ENCODE results near the gene SELENON. TPM values are rescaled to one million over a fixed set of nuclear protein-coding genes. Genes with fewer than 3 reads are reported as not detected.

Gene SELENON
- total RNA-seq, 1 donor from 2014 or later: 53.8 TPM

DNA sequence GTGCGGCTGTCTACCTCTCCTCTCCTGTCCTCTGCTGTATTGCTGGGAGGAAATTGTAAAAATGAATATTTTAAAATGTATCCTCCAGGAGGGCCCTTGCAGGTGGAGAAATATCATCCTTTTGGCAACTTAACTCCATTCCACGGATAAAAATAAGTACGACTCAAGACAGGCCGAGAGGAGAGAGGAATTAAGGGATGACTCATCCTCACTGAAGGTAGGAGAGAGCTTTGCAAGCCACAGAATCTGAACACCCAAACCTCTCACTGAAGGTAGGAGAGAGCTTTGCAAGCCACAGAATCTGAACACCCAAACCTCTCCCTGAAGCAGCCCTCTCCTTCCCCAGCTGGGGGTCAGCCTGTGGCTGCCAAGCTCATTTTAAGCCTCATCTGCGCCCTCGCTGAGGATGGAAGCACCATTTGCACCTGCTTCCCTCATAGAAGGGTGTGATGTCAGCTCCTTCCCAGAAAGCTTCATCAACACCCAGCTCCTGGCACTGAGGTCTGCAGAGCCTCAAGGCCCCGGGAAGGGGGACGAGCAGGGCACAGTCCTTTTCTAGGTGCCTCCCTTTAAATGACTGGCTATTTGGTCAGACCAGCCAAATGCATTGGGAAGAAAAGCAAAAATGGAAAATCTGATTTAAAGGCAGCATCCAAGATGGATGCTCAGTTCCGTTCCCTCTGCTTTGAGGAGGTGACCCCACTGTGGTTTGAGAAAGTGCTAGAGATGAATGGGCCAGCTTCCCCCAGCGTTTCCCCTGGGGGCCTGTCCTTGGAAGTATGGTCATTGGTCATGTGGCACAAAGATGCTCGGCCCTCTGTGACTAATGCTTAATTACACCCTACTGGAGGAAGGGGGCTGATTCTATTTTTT is 12.9 kb upstream of the SELENON start:
- ATAC-seq (no peak), DNase-seq (ENCODE audit: low spot score) (no peak)
- intact Hi-C loops (cut with DNase I): no loop called here

- DNase-seq (ENCODE audit: low spot score) (no peak), ATAC-seq (no peak)
- intact Hi-C loops (cut with DNase I): no loop called here
Observed at GRCh38 chr1:25787760-25788166, 12.2 kb upstream of the SELENON start.

DNA sequence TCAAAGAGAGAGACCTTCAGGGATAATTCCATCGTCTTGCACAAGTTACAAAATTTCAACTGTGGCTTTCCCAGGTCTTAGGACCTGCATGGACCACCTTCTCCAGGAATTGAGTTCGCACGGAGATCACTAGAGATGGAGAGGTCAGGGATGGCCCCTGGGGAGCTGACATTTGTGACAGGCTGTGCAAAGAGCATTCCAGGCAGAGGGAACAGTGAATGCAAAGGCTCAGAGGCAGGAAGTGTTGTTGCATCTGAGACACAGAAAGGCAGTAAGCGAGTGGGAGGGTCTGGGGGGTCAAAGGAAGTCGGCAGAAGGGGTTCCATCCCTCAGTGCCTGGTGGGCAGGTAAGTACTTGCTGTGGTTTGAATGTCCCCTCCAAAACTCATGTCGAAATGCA is 9.5 kb upstream of the SELENON start:
- no peak for ATAC-seq
- intact Hi-C loops (cut with DNase I): no loop called here

GRCh38 chr1:25792115-25792514 is 7.9 kb upstream of the SELENON start:
- intact Hi-C loops (cut with DNase I): no loop called here
- no peak for DNase-seq (ENCODE audit: low spot score)
- ATAC-seq: no peak

More for the DNA sequence above, 9.5 kb upstream of the SELENON start:
- DNase-seq (ENCODE audit: low spot score): no peak

GRCh38 chr1:25793585-25794170 is 6.3 kb upstream of the SELENON start:
- intact Hi-C loops (cut with DNase I): no loop called here
- ATAC-seq (no peak), DNase-seq (ENCODE audit: low spot score) (no peak)

DNA sequence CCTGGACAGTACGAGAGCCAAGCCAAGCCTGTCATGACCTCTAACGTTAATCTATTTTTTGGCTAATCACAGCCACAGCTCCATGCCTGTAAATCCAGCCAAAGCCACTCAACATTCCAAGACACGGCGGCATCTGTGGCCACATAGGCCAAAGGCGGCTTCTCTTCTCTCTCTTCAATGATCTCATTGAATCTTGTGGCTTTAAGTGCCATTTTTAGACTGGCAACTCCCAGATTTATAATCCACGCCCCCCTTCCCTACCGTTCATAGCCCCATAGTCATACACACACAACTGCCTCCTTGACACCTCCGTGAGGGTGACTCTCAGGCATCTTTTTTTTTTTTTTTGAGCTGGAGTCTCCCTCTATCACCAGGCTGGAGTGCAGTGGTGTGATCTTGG is 5.7 kb upstream of the SELENON start:
- ATAC-seq: no peak
- intact Hi-C loops (cut with DNase I): no loop called here
- no peak for DNase-seq (ENCODE audit: low spot score)

DNA sequence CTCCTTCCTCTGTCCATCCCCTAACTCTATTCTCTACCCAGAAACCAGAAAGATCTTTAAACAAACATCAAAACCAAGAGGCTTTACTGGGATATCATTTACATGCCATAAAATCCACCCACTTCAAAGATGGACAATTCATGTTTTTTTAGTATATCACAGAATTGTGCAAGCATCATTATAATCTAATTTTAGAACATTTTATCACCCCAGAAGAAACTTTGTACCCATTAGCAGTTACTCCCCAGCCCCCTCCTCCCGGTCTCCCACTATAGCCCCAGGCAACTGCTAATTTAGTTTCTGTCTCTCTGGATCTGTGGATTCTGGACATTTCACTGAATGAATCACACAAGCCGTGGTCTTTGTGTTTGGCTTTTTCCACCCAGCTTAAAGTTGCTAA is 4.8 kb upstream of the SELENON start:
- DNase-seq (ENCODE audit: low spot score) (no peak), ATAC-seq (no peak)
- intact Hi-C loops (cut with DNase I): no loop called here

GRCh38 chr1:25795946-25796810 is 3.8 kb upstream of the SELENON start:
- DNase-seq (ENCODE audit: low spot score) (no peak), ATAC-seq (no peak)
- intact Hi-C loops (cut with DNase I): no loop called here

GRCh38 chr1:25796811-25797458 is 3.1 kb upstream of the SELENON start:
- ATAC-seq: peak; percentile 61
- DNase-seq (ENCODE audit: low spot score): peak; percentile 92
- intact Hi-C loops (cut with DNase I): no loop called here

DNA sequence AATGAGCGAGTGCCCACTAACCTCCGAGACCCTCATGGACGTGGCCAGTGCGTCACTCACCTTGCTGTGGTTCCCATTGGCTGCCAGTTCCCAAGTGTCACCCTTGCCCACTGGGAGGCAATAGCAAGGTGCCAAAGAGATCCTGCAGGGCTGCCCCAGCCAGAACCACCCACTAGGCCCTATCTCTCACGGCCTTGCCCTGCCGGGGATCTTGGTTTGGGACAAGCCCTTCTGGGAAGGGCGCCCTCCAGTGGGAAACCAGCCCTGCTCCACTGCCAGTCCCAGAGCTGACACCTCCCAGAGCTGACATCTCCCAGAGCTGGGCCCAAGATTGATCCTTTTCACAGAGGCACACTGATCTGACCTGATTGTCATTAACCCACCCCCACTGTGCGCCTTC is 2.1 kb upstream of the SELENON start:
- intact Hi-C loops (cut with DNase I): no loop called here
- ATAC-seq: no peak
- no peak for DNase-seq (ENCODE audit: low spot score)

- ATAC-seq: no peak
- DNase-seq (ENCODE audit: low spot score): no peak
- intact Hi-C loops (cut with DNase I): no loop called here
Observed at GRCh38 chr1:25798666-25799351, 1.2 kb upstream of the SELENON start.

DNA sequence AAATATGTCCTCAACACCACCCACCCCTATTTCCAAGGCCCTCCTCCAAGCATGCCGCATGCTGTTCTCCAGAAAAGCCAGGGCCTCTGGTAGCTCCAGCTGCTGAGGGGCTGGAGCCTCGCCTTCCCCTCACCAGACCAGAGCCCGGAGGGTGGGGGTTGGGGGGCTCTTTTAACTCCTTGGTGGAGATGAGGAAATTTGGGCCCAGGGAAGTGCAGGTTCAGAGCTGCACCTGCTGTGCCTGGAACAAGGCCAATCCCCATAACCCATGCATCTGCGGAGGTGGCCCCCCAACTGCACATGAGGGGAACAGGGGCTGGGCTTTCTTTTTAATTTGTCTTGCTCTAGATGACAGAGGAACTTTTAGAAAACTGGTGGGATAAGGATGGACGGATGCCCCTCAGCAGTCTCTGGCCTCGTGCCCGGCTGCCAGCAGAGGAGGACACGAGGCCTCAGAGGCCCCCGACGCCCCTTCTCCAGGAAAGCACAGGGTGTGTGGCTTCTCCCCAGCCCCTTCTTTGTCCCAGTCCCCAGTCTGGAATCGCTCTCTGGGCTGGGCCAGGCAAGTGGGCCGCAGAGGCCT is 550 bp upstream of the SELENON start:
- peak; percentile 7 for ATAC-seq
- no peak for DNase-seq (ENCODE audit: low spot score)
- intact Hi-C loops (cut with DNase I): no loop called here

DNA sequence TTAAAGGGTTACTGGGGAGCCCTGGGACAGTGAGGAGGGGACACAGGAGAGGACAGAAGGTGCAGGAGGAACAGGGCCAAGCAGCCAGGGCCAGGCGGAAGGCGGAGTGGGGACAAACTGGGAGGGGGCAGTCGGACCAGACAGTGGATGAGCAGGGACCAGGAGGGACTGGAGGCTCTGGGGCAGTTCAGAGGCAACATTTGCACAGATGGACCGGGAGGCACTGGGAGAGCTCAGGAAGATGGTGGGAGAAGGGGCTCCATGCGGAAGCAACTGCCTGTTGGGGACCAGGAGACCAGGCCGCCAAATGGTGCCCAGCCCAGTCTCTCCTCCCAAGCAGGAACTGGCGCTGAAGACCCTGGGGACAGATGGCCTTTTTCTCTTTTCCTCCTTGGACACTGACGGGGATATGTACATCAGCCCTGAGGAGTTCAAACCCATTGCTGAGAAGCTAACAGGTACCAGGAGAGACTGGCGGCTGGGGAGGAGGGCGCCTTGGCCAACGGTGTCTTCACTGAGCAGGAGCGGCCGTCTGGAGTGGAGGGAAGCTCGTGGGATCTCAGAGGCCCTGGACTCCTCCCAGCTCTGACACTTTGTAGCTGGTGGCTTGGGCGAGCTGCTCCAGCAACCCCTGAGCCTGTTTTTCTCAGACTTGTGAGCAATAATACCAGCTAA is 847 bp downstream of the SELENON start:
- DNase-seq (ENCODE audit: low spot score) (peak; percentile 59), ATAC-seq (peak; percentile 5)
- intact Hi-C loops (cut with DNase I): loop anchor here (5.0 kb wide), 1 partner anchor 189 kb away; no protein-coding TSS in a partner anchor

GRCh38 chr1:25802915-25803314 is 2.9 kb downstream of the SELENON start:
- ATAC-seq: no peak
- intact Hi-C loops (cut with DNase I): loop anchor here (5.0 kb wide), 1 partner anchor 191 kb away; no protein-coding TSS in a partner anchor

GRCh38 chr1:25803368-25803767 is 3.4 kb downstream of the SELENON start:
- intact Hi-C loops (cut with DNase I): loop anchor here (5.0 kb wide), 1 partner anchor 191 kb away; no protein-coding TSS in a partner anchor
- DNase-seq (ENCODE audit: low spot score): no peak
- no peak for ATAC-seq

More at GRCh38 chr1:25802915-25803314, 2.9 kb downstream of the SELENON start:
- DNase-seq (ENCODE audit: low spot score): no peak

- no peak for DNase-seq (ENCODE audit: low spot score)
- intact Hi-C loops (cut with DNase I): loop anchor here (5.0 kb wide), 1 partner anchor 192 kb away; no protein-coding TSS in a partner anchor
- no peak for ATAC-seq
Observed at GRCh38 chr1:25804244-25804963, 4.4 kb downstream of the SELENON start.

Data from sciatic nerve (tissue), 2 donors.